Midbrain (tissue), 1 donor: ENCODE results near the gene MAPK8.

Experiments
- DNase-seq: peaks from one replicate; lab custom pipeline; 2025; lab: John Stamatoyannopoulos, UW

The MAPK8 gene

DNA sequence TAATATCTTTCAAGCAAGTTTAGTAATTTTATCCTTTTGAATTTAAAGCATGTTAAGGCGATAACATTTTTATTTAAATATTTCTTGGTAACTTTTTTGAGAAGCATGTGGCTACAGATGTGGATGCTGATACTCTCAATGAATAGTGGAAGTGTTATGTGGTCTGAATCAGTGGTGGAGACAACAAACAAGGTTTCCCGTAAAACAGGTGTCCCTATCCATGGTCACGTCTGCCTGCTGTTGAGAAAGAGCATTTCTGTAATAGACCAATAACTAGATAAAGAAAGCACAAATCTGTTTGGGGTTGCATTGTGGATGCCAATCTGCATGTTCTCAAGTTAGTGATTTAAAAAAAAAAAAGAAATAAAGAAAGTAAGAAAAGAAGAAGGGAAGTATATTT lies 13.9 kb upstream of the MAPK8 start:
- DNase-seq, result no peak

DNA sequence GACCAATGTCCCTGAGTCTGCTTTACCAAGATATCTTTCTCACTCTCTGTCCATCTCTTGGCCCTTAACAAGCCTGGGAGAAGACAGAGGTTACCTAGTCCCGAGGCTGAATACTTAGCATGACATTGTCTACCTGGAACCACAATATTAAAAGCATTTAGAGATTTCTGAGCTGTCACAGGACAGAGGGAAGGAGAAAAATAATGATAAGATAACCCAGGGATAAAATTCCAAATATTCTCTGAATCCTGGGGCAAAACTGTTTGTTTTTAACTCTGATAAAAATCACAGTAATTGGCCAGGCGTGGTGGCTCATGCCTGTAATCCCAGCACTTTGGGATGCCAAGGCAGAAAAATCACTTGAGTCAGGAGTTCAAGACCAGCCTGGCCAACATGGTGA lies 12.0 kb upstream of the MAPK8 start:
- DNase-seq, result no peak

DNA sequence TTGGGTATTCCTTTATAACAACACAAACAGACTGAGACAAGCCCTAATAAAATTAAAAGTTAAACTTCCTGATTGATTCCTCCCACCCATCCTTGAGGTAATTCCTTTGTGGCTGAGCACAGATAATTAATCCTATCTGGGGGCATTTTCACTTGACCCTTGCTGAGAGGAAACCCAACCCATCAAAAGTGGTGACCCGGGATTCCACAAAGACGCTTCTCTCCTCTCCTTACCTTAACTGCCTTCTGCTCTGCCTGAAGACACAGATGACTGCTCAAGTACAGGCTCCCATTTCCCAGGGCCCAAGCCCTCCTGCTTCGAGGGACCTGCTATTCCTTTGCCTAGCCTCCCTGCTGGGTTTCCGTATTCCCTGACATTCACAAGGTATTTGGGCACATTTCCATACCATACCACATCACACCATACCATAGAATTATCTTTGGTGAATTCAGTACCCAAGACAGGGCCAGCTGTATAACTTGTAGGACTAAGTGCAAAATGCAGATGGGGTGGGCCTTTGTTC lies 9.8 kb upstream of the MAPK8 start:
- DNase-seq, result no peak

DNA sequence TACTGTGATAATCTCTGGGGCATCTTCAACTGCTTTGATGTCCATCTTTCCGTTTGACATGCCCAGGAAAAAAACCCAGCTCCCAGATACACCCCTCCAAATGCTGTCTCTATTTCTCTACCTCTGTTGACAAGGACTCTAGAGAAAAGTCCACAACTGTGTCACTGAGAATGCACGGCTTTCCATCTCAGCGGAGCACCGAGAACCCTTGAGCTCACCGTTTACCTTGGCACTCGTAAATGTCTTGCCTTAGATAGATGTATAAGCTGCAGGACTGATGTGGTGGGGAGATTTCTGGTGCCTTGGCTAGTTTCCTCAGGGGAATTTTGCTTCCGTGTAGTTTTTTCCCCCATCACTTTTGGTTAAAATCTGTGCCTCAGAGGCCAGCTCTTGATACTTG lies 7.4 kb upstream of the MAPK8 start:
- DNase-seq, result no peak

DNA sequence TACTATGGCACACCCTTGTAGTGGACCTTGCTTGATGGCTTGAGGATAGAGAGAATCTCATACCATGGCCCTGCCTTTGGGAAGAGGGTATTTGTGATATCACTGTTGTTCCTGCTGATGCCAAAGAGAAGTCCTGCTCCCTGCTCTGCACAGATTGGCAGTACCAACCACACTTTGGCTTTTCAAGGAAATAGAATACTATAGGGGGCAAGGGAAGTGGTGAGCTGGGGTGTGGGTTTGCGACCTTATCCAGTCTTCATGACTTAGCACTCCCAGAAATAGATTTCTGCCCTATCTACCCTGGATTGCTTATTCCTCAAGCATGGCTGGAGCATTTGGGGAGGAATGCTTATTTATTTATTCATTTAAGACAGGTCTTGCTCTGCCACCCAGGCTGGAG lies 6.8 kb upstream of the MAPK8 start:
- DNase-seq, result no peak

DNA sequence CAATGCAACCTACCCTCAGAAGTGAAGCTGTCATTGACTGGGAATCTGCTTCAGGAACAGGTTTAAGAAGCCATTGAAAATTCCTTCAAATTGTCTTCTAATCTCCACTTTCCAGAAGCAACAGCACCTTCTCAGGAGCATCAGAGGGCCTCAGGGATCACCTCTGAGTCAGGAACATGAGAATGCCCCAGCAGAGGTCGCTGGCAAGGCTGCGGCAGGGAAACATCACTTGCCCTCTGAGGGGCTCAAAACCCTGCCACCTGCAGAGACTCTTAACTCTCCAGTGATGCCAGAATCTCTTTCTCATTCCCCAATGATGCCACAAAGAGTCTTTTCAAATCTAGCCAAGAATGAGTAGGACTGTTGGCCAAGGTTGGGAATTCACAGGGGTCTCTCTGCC lies 5.9 kb upstream of the MAPK8 start:
- DNase-seq, result no peak

DNA sequence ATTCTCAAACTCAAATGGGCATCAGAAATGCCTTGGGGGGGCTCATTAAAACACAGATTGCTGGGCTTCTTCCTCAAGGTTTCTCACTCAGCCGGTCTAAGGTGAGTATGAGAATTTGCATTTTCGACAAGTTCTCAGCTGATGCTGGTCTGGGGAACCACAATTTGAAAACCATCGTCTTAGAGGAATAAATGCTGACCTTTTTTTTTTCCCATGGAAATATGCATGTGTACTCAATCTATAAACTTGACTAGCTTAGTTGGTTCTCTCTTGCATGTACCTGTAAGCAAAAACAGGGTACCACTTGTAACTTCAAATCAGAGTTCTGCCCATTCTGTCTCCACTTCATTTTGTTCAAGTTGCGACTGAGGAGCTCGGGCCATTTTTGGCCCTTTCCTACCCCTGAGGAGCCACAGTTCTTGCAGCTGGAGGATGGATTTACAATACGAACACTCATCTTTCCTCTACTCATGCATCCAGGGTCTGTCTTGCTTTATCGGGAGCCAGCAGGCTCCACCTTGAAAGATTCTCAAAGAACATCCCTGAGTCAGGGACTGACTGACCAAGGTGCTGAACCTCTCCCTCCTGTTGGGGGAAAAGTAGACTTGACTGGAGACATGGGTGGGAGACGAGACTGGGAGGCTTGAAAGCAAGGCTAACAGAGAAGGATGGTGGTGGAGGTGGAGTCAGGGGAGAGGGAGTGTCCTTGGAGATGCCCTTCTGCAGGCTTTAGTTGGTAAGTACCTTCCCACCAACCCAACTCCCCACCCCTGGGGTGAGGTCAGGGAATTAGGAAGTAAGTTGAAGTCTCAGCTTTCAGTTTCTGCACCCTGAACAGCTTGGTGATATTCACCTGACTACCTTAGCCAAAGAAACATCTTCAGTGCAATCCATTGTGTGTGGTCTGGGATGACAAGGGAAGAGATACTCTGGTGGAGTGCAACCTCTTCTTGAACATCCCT lies 3.7 kb upstream of the MAPK8 start:
- DNase-seq, result no peak

DNA sequence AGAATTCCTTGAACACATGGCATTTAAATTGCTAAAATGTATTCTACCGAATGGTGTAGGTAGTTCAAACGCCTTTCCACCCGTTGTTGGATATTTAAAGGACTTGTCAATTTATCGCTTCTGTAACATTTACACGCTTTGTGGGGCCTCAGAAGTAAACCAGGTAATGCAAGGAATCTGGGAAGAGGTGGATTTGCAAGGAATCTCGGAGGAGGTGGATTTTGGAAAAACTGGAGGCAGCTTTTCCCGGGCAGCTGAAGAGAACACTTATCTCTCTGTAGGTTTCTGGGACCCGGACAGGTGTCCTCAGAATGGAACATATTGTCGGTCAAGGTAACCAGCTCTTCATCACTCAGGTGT lies 592 bp upstream of the MAPK8 start:
- no peak for DNase-seq

DNA sequence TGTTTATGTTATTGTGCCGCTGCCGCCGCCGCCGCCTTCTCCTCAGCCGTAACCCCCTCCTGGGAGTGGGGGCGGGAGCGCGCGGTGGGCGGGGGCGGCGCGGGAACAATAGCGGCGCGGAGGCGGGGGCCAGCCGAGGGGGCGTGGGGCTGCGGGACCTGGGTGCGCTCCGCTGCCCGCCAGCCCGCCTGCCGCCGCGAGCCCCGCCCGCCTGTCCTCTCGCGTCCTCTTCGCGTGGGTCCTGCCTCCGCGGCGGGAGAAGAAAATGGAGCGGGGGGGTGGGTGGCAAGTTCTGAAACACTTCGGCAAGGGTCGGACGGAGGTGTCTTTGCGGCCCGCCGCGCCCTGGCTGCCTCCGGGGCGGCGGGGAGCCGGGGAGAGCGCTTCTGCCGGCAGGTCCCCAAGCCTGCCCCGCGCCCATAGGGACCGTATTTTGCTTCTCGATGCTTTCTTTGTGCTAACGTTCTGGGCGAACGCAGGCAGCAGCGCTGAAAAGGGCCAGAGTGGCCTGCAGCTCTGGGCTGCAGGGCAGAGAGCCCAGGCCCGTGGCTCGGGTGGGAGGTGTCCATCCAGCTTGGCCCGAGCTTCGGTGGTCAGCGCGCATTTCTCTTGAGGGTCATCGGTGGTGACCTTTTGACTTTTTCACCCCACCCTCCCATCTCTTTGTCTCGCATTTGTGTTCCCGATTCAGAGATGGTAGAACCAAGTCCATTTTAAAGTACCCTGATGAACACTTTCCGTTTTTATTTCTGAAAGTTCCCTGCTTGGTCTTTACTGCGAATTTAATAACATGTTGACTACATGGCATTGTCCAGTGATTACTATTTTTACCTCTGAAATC lies 613 bp downstream of the MAPK8 start:
- peak; percentile 63 for DNase-seq

DNA sequence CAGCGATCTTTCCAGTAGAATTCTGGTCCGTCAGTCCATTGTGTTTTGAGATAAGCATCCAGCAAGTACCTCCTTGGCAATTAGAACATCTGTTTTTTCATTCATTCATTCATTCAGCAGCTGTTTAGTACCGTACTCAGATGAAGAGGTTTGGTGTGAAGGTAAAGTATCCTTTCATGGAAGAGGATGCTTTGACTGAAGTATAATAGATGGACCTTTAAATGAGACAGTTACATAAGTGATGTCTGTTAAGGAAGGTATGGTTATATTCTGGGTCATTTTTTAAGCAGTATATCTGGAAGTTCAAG lies 1.2 kb downstream of the MAPK8 start:
- DNase-seq, result no peak

DNA sequence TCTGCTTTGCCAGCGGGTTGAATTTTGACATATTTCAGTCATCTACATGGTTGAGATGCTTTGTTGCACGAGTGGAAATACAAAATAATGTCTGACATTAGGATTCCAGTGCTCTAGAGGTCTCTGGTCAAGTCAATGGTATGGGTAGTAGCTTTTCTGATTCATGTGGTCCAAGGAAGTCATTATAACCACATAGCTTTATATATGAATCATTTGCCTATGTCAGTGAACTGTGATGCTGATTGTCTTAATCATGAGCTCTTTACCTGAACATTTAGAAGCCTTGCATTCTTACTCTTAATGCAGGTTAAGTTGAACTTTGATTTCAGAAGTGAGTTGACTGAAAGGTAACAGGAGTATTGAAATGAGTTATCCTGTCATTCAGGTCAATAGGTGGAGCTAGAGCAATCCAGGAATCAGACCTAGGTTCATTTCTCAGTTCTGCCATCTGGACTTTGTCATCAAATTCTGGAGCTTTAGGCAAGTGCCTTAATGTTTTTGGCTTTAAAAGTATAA lies 3.3 kb downstream of the MAPK8 start:
- no peak for DNase-seq

DNA sequence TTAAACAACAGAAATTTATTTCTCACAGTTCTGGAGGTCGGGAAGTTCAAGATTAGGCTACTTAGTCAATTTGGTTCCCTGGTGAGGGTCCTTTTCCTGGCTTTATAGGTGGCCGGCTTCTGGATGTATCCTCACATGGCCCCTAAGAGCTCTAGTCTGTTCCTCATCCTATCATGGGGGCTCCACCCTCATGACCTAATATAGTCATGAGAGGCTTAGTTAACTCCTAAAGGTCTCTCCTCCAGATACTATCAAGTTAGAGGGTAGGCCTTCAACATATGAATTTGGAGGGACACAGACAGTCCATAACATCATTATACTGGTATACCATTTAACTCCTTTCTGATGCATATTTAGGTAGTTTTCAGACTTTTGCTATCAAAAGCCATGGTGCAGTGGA lies 7.6 kb downstream of the MAPK8 start:
- DNase-seq, result no peak

DNA sequence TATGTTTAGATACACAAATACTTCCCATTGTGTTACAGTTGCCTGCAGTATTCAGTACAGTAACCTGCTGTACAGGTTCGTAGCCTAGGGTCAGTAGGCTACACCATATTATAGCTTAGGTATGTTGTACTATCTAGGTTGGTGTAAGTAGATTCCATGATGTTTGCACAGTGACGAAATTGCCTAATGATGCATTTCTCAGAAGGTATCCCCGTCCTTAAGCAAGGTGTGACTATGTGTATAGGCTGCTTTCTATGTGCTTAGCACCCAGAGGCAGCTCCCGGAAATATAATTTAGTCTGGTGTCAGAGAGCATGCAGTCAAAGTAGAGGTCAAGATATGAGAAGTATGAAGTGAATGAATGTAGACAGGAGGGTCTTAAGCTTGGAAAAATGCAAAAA lies 9.8 kb downstream of the MAPK8 start:
- no peak for DNase-seq

DNA sequence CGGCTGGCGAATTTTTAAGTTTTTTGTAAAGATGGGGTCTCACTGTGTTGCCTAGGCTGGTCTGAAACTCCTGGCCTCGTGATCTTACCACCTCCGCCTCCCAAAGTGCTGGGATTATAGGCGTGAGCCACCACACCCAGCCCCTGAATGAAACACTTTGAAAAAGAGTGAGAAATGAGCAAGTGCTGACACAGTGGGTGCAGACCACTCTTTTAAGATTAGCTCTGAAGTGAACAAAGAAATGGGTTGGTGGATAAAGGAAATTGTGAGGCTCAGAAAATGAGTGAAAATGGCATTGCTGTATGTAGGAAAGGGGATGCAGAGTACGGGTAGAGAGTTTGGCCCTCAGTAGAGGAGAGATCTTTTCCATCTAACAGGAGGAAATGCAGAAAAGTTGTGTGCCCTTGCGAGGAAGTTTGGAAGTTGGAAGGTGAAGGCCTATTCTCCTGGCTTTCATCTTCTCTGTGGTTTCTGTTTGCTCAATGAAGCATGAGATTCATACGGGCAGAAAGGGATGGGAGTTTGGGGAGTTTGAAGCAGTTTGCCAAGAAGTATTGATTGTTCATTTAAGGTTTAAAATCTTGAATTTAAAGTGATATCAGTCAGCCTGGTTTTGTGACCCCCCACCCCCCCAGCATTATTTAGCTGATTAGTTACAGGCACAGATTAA lies 11.0 kb downstream of the MAPK8 start:
- no peak for DNase-seq

DNA sequence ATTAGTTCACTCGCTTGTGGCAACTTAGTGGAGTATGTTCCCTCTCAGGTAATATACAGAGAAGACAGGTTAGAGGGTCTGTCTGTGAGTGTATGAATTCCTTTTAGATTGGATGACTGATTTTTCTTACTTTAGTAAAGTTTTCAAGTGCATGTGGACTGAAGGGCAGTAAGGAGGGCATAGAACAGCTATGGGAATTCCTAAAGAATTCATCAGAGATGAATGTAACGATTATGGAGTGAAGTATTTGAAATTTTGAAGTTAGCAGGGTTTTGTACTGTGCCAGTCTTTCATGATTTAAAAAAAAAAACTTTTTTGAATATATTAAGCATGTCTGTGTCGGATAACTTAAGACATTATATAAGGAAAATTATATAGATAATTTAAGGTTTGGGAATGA lies 15.5 kb downstream of the MAPK8 start:
- no peak for DNase-seq

DNA sequence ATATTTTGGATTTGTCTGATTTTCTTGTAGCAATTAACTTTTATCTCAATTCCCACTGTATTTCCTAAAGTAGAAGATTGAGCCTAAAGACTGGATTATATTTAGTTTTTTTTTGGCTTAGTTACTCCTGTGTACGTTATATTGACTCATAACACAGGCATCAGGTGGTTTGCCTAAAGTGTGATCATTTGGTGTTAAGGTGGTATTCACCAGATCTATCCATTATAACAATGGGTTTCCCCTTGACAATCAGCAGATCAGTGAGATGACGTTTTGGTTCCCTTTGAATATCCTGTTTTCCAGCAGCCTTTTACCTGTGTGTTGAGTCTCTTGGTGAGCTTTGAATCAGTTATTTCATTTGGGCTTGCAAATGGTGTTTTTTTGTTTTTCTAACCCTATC lies 18.1 kb downstream of the MAPK8 start:
- DNase-seq, result no peak

DNA sequence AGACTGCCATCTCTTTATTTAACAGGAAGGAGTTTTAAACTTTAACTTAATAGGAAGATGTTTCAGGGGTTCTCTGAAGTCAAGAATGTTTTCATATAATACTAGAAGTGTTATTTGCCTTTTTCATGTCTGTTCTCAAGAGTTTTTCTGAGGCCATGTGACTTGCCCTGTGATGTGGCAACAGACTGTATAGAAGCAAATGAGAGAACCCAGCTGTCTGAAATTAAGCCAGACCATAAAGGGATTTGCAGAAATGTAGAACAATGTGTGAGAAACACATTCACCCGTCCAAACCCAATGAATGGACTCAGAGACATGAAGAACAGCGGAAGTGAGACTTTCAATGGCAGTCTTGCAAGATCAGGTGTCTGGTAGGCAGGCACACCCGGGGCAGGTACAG lies 23.8 kb downstream of the MAPK8 start:
- DNase-seq, result no peak

DNA sequence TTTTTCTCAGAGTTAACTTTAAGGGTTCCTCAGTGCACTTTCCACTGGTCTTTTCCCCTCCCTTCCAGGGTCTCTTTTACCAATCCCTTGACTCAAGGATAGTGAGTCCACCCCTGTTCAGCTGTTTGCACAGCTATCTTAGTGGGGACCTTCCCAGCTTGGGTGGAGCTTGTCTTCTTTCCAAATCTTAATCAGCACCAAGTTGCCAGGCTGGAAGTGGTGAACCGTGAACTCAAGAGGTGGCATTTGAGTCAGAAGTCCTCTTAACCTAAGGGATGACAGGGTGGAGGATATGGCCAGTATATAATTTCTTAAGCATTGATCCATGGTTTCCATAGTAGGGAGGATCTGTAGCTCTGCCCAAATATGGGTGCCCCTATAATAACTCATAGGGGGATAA lies 25.0 kb downstream of the MAPK8 start:
- DNase-seq, result no peak

DNA sequence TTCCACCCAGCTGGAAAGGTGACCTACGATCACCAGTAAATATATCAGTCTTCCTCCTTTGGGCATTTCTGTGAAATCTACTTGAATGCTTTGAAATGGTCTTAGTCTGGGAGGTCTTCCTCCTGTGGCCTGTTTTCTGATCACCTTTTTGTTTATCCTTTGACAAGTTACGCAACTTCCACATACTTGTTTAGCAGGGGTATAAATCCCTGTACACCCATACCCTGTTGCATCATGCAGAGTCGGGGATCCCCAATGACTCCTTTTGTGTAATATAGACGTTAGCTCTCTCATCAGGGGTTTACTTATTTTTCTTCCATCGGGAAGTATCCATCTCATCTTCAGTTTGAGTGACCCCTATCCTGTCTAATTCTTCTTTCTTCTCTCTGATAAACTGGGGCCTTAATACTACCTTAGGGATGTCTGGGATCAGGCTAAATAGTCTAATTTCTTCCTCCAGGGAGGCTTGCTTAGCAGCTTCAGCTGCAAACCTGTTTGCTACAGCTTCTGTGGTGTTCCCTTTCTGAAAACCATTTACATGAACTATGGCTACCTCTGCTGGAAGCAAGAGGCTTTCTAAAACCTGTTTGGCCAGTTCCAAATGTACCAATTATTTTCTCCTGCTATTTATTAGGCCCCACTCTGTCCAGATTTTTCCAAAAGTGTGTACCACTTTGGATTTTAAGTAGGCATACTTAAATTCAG lies 25.8 kb downstream of the MAPK8 start:
- DNase-seq, result no peak

DNA sequence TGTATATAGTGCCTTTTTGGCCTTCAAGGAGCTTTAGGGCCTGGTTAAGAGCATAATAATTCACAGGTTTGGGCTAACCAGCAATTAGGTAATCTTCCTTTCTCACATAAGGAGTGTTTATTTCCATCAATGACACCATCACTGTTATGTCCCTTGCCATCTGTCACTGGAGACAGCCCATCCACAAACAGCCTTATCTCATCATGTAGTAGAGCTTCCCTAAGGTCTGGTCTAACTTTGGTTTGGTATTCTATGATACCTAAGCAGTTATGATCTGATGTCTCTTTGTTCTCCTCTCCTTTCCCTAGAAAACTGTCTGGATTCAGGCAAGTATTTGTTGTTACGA lies 26.4 kb downstream of the MAPK8 start:
- DNase-seq, result no peak

DNA sequence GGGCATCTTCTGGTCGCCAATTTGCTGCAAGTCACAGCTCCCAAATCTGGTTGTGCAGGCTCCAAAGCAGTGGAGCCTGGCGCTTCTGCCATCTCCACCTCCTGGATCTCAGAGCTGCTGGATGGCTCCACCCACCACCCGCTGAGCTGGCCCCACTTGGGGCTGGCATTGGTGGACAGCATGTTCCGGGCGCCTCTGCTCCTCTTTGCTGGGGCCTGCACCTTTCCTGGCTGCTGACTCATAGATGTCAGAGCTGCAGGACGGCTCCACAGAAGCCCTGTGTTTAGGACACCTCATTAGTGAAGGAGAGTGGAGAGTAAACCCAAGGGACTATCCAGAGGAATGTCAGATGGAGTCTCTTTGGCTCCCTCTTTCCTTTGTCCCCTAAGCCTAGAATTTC lies 27.4 kb downstream of the MAPK8 start:
- DNase-seq, result no peak

DNA sequence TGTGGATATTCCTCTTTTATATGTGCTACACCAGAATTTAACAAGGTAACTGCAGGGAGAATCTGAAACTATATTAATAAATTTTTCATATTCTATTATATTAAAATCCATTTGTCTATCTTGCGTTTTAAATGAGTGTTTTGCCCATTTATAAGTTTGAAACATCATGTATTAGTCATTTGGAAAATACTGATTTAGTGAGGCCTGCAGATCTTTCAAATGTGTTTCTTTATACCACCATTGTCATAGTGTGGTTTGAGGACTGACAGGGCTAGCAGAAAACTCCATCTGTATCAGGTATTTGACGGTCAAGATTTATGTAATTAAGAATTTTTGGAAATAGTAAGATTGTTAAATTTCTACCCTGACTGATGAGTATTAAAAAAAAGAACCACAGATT lies 29.3 kb downstream of the MAPK8 start:
- DNase-seq, result no peak
